HL-60/S4 (cell line): ENCODE results near the gene SYNE3.

Experiments
- in situ Hi-C: fragments of 300-500 bp; cut with MboI; formaldehyde crosslinking; loops from 2 replicates; pipeline ENCODE4 v1.14.3; 2022; ENCODE audit warnings: low sequenced_read_pairs

SYNE3 gene

DNA sequence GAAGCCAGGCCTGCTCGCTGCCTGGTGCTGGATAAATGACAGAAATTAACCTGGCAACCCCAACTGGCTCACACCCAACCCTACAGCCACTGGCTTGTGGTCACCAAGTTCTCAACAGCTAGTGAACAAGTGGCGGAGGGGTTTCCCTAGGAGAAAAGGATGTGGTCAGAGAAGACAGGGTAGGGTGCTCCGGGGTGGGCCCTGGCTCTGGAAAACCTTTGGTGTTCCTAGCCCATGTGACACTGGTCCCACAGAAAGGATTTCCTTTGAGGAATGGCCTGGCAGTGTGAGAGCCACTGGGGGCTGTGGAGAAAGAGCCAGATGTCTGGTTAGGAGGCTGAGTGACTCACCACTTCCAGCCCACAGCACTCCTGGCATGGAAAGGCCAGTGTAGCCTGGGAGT is 8.7 kb downstream of the SYNE3 start:
- in situ Hi-C loops: loop anchor here (25.0 kb wide), 1 partner anchor 1545 kb away; no protein-coding TSS in a partner anchor

DNA sequence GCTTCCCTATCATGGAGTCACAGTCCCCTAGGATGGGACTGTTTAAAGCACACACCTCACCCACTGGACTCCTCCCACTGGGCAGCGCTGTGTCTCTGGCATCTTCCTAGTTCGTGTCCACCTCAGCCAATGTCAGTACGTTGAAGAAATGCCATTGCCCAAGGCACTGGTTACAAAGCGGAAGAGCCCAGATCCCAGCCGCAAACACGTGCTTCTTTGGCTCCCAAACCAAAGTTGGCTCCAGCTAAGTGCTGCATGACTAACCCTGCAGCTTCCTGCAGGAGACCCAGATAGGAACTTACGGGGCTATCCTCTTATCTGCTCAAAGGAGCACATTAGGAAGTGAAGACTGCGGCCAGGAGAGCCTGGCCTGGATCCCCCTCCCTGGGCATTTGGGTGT is 9.3 kb downstream of the SYNE3 start:
- in situ Hi-C loops: loop anchor here (25.0 kb wide), 1 partner anchor 1545 kb away; no protein-coding TSS in a partner anchor

DNA sequence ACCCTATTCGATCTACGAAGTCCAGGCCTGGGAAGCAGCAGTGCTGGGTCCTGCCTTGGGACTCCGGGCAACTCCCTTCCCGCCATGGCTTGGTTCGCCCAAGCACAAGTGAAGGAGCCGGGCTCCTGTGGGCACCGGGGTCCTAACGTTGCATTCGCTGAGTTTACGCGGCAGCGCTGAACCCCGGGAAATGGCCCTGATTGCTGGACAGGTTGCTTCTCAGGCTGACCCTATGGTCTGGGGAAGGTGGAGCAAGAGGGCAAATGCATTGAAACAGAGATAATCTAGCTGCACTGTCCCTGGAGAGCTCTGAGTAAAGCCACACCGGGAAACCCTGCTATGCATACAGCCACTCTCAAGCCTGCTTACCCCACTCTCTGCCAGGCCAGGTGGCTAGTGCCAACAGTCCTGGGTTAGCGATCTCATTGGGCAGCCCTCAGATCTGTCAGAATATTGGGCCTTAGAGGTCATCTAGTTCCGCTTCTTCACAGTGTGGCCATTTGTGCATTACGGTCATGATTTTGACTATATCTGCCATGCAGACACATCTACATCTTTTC is 11.3 kb downstream of the SYNE3 start:
- in situ Hi-C loops: loop anchor here (25.0 kb wide), 1 partner anchor 1543 kb away; no protein-coding TSS in a partner anchor

DNA sequence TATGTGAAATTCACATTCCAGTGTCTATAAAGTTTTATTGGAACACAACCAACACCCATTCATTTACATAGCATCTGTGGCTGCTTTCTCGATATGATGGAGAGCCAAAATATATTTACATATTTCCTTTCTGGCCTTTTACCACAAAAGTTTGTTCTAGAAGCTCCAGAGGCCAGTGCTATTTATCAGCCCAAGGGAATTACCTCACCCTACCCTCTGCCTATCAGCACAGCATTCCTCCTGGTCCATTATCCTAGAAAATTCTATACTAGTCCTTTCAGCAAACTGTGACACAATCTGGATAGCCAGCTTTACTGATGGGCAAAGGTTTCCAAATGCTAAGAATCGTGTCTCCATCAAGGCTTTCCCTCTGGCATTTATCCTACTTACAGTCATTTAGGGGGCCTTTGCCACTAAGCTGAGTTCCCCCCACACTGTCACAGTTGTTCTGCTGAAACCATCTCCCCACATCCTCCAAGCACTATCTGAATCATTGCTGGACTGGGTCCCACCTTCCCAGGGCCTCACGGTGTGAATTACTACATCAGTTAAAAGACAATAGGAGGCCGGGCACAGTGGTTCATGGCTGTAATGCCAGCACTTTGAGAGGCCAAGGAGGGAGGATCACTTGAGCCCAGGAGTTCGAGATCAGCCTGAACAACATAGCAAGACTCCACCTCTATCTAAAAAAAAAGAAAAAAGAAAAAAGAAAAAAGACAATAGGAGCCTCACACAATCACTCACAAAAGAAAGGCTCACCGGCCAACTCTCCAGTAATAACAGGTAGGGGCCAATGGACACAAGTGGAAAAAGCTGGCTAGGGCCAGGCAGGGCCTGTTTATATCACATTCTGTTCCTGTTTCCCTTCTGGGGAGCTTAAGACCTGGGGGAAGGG is 12.1 kb downstream of the SYNE3 start:
- in situ Hi-C loops: loop anchor here (25.0 kb wide), 1 partner anchor 1542 kb away; no protein-coding TSS in a partner anchor

DNA sequence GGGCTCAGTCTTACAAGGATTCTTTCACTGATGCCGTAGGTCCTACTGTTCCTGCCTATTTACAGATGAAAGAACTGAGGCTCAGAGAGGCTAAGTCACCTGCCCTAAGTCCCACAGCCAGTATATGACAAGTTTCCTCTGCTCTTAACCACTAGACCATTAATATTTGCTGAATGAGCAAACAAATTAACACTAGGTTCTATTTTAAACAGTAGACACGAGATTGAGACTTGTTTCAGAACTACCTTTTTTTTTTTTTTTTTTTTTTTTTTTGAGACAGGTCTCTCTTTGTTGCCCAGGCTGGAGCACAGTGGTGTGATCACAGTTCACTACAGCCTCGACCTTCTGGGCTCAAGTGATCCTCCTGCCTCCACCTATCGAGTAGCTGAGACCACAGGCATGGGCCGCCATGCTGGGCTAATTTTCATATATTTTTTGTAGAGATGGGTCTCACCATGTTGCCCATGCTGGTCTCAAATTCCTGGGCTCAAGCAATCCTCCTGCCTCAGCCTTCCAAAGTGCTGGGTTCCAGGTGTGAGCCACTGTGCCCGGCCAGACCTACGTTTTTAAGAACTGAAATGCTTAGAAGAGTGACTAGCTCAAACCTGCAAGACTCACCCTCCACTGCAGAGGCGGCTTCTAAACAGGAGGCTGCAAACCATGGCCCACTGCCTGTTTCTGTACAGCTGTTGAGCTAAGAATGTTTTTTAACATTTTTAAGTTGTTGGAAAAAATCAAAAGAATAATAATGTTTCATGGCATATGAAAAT is 12.9 kb downstream of the SYNE3 start:
- in situ Hi-C loops: loop anchor here (25.0 kb wide), 1 partner anchor 1541 kb away; no protein-coding TSS in a partner anchor

DNA sequence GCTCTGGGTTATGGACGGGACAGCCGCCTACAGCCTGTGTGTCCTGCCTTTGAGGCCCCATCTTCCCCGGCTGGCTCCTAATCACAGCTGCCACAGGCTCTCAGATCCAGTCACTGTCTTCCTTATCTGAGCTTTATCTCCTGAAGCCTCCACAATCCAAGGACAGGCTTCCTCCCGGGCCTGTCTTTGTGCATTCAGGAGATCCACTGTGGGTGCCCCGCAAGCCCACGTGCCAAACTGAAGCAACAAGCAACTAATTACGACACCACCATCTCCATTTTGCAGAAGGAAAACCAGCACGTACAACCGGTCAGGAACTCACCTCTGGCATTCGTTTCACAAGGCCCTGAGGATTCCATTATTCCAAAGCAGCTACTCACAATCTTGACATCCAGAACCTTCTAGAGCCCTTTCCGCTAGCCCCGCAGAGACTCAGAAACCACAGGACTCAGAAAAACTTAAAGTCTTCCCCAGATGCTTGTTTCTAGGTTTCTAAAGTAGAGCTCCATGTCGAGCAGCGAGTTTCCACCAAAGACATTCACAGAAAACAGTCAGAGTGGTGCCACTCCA is 14.0 kb downstream of the SYNE3 start:
- in situ Hi-C loops: loop anchor here (25.0 kb wide), 1 partner anchor 1540 kb away; no protein-coding TSS in a partner anchor

DNA sequence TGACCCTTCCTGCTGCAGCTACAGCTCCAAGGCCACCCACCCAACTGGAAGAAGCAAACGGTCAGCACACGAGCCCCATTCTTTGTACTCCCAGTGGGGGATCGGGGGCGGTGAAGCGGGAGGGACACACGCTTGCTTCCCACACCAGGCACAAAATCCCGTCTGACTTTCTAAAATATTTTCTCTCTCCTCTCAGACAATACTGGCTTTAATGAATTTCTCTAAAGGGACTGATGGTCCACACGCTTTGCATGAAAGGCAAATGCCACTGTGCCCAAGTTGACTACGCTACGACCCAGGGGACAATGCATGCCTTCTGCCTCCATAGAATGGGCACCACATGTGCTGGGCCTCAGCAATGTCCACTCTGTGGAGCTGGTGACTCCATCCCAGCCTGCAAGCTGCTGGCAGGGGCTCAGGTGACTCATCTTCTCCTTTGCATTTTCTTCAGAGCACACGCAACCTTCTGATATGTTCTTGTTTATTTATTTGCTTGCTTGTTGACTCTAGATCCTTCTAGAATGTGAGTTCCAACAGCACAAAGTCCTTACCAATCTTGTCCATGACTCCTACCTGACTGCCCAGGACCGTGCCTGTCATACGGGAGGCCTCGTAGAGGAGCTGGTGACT is 15.6 kb downstream of the SYNE3 start:
- in situ Hi-C loops: loop anchor here (25.0 kb wide), 1 partner anchor 1539 kb away; no protein-coding TSS in a partner anchor

DNA sequence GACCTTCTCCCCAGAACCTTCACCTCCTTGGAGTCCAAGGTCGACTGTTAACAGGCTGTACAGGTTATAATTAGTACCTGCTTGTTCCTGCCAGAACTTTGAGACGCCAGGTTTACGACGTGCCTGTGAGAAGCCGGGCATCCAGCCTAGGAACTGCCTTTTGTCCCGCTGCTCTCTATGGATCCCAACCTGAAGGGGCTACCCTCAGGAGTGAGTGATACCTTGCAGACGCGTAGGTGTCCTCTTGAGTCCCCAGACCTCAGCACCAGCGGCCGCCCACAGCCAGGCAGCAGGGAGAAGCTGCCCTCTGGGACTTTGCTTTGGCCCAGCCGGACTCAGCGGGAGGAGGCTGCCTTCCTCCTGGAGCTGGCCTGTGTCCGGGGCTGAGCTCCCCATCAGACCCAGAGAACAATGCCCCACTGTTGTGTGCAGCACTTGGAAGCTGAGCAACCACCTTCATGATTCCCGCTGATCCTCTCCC is 16.2 kb downstream of the SYNE3 start:
- in situ Hi-C loops: loop anchor here (25.0 kb wide), 1 partner anchor 1538 kb away; no protein-coding TSS in a partner anchor

DNA sequence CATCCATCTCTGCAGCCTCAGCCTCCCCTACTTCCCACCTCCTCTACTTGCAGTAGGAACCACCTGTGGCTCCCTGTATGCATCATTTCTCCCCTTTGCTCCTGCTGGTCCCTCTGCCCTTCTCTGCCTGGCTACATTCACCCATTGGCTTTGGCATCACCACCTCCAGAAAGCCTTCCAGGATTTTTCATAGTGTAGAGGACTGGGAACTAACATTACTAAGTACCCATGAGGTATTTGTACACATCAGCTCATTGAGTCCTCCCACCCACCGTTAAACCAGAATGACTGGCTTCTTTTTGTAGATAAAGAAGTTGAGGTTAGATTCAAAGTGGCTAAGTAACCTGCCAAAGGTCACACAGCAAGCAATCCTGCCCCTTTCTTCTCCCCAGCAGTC is 17.1 kb downstream of the SYNE3 start:
- in situ Hi-C loops: no loop called here

DNA sequence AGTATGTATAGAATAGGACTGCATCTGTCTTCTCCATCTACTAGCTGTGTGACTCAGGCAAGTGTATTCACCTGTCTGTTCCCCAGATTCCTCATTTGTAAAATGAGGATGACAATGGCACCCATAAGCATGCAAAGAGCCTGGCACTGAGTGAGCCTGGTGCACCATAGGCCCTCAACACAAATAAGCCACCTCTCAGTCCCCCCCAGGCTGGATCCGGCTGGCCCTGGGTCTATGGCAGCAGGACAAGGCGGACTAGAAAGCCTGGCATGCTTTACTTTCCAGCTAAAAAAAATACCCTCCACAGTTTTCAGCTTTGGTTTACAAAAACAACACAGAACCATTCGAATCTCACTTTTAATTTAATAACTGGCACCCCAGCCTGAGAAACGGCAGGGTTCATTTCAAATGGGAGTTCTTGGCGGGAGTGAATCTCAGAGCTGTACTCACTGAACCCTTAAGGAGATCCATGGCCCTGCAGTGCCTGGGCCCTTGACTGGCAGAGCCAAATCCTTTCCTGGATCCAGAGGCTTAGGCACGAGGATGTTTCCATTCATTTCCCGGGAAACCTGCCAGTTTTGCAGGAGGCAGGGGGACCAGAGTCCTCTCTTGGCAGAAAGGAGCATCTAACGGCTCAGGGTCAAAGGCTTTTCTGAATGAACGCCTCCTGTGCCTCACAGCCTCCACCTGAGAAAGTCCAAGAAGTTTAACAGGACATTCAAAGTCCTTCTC is 17.7 kb downstream of the SYNE3 start:
- in situ Hi-C loops: no loop called here

DNA sequence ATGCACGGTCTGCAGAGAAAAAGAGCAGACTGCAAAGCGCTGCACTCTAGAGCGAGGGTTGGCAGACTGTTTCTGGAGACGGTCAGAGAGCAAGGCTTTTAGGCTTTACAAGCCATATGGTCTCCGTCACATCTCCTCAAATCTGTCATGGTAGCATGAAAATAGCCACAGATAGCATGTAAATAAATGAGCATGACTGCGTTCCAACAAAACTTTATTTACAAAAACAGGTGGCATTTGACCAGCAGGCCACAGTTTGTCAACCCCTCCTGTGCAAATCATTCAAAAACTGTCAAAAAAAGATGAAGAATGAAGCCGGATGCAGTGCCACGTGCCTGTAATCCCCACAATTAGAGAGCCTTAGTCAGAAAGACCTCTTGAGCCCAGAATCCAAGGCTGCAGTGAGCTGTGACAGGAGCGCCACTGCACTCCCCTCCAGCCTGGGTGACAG is 18.9 kb downstream of the SYNE3 start:
- in situ Hi-C loops: no loop called here

DNA sequence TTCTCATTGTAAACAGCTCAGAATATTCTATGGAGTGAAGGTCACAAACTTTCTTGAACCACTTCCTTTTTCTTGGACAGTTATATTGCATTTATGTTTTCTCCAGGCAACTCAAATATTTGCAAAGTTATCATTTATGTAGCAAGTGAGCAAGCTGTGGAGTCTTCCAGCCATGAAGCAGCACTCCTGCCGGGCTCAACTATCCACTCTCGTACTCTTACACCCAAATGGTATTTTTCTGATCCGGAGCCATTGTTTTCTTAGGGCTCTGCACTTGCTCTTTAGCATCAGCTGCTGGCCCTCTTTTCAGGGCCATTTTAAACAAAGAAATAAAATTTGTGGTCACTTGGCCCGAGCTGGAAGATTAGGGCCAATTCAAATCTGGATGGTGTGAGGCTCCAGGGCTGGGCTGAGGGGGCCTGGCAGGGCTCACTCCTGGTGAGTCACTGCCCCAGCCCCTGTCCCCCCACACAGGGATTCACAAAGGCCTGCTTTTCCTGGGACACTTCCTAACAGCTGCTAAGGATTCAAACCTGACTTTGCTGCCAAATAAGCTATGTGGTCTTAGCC is 19.7 kb downstream of the SYNE3 start:
- in situ Hi-C loops: no loop called here

DNA sequence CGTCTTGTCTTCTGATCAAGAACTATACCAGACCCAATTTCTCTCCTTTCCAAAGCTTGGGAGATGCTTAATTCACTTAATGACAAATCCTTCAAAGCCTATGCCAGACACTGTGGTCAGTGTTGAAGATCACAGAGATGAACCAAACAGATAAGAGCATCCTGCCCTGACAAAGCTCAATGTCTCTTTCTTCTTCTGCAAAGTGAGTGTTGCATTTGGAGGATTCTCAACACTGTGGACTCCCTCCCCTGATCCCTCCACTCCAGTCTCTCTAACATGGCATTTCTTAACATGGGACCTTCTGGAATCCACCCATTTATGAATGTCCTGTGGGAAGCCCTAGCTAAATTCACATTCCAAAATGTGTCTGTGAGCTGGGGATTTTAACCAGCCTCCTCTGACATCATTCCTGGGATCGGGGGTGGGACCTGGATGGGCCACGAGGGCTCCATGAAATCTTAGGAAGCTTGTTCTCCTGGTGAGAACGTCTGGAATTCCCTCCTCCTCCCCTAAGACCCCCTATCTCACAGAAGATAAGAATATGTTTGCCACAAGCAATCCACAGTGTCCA is 20.3 kb downstream of the SYNE3 start:
- in situ Hi-C loops: no loop called here

DNA sequence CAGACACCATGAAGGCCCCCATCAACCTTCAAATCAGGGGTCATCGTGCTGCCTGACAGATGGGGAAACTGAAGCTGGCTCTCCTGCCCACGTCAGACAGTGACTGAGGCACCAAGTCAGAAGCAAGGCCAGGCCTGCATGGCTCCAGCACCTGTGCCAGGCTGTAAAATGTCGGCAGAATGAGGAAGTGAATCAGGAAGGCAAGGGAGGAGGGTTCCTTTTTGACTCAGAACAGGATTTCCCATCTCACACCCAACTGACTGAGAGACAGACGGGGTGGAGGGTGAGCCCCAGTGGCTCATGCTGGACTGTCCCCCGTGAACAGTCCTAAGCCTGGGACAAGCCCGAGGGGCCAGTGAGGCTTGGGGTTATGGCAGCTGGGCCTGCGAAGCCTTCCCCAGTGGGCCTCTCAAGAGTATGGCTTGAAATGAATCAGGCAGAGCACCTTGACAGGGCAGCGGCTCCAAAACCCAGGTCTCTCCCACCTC is 20.9 kb downstream of the SYNE3 start:
- in situ Hi-C loops: no loop called here

DNA sequence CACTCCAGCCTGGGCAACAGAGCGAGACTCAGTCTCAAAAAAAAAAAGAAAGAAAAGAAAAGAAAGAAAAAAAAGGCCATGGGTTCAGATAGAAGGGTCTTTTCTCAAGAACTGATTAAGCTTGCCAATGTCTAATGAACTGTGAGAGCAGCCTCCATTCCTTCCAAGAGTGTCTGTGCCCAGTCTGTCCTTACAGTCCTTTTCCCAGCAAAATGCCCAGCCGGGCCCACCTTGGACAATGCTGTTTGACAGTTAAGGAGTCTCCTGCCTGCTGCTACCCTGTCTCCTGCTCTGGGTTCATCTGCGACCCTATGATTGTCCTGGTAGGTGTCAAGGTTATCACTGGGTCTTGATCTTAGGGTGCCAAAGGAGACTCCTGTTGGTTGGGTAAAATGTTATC is 21.4 kb downstream of the SYNE3 start:
- in situ Hi-C loops: no loop called here

DNA sequence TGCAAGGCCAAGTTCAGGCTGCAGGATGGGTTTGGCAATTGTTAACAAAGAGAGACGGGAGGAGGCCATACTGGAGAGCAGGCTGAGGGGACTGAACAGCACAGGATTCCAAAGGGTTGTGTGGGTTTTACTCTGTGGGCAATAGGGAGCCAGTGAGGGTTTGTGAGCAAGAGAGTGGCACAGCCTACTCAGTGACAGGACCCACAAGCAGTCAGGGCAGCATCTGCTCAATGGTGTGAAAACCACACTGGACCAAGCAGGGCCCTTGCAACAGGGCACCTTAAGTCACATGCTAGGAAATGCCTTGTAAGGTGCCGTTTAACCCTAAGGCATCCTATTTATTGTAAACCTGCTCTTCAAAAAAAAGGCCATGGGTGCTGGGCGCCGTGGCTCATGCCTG is 22.0 kb downstream of the SYNE3 start:
- in situ Hi-C loops: no loop called here

DNA sequence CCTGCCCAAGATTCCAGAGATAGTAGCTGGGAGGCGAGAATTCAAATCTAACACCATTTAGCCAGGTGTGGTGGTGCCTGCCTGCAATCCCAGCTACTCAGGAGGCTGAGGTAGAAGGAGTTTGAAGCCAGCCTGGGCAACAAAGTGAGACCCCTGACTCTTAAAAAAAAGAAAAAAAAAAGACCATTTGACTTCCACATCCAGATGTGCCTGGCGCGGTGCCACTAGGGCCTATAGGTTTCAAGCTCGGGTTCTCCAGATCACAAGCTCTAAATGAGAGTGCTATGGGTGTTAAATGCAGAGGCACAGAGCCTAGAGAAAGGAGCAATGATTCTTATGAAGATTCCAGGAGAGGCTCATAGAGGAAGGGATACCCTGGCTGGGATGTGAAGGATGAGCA is 22.5 kb downstream of the SYNE3 start:
- in situ Hi-C loops: no loop called here

DNA sequence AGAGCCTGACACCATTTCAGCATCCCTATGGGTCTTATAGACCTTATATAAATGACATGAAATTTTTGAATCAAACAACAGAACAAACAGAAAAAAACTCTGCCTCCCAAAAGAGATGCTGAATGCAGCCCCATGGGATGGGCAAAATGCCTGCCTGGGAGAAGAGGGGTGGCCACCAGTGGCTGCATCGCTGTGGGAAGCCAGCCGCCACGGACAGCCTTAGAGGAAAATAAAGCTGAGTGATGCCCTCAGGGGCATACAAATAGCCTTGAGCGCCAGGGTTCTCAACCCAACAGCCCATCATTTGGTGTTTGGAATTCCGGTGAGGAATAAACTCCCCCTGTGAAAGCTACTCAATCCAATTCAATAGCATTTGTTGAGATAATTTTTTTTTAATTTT is 22.9 kb downstream of the SYNE3 start:
- in situ Hi-C loops: no loop called here
